Colon (tissue), 2 donors: ENCODE measurements around the gene NDNF.

ENCODE experiments used
- FAIRE-seq: peaks from 2 replicates; lab custom pipeline; 2012; peaks lifted over from hg19 to GRCh38; lab: Jason Lieb, UNC
- donor health status: control.
- donor health status: control.

The NDNF gene, protein sequence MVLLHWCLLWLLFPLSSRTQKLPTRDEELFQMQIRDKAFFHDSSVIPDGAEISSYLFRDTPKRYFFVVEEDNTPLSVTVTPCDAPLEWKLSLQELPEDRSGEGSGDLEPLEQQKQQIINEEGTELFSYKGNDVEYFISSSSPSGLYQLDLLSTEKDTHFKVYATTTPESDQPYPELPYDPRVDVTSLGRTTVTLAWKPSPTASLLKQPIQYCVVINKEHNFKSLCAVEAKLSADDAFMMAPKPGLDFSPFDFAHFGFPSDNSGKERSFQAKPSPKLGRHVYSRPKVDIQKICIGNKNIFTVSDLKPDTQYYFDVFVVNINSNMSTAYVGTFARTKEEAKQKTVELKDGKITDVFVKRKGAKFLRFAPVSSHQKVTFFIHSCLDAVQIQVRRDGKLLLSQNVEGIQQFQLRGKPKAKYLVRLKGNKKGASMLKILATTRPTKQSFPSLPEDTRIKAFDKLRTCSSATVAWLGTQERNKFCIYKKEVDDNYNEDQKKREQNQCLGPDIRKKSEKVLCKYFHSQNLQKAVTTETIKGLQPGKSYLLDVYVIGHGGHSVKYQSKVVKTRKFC

DNA sequence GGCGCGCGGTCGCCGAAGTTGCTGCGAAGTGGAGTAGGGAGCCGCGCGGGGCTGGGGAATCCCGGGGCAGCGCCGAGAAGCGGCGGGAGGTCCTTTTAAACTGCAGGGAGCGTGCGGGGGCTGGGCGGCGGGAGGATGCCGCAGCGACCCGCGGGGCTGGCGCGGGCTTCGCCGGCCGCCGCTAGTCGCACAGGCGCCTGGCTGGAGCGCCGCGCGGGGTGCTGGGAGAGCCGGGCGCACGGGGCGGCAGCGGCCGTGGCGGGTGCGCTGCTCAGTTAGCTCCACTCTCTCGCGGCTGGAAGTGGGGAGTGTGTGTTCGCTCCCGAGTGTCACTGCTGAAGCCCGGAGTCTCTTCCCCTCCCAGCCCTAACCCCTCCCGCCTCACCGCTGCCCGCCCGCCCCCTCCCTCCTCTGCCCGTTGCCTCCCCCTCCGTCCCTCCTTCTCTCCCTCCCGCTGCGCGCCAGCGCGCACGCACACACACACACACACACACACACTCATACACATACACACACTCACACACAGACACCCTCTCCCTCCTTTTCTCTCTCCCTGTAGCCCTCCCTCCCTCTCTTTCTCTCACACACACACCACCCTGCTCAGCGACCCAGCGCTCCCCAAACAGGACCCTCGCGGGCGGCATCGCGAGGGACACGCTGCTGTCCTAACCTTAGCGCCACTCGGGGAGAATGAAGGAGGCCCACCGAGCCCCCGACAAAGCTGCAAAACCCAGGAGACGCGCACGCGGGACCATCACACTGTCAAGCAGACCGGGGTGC, at the start of gene NDNF:
Gene NDNF, minus strand, starts transcription at position 312 of the 780 bp plus-strand sequence. CDS start 26,698 bp downstream, outside the sequence.
- FAIRE-seq: no peak

DNA sequence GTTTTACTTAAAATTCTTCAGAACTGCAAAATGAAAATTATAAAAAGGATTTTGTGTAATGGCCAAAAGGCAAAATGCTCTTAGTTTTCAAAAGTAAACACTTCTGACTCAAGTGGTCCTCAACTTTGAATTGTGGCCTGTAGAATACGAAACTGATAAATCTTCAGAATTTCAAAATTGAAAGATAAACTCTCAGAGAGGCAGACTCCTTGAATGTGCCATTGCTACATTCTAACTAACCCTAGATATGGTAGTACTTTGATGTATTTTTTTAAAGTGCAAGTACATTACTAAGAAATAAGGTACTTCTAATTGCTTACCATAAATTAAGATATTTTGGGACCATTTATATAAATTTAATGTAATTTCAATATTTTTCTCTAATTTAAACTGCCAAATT, 47.4 kb upstream of the NDNF start:
- FAIRE-seq: peak; percentile 10

DNA sequence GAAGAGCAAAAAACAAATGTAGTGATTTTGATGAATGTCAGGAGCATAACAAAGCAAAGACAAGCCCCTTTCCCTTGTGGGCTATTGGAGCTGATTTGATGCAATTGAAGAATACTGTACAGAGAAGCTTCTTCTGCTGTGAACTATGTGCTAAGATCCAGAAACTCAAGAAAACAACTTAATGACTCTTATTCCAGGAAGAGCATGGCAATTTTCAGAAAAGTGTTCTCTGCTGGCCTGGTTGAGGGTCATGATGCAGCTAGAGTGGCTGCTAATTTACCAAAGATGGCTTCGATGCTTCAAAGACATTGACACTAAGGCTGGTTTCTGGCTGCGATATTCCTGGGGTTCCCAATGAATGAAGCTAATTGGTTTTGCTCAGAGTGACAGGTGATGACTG, 46.0 kb upstream of the NDNF start:
- no peak for FAIRE-seq

DNA sequence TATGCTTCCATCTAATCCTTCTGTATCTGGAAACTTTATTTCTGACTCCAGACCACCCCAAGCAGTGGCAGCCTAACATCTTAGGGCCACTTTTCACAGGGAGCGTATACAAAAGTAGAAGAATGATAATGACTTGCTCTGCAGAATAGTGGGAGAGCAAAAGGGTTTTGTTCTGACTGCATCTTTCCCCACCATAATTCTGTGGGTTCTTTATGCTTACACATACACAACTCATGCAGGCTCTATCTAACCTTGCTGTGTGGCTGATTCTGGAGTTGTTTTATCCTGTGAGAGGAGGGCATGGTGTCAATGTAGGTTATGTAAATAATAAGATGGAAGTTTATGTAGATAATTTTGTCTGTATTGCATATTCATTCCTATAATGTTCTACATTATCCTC, 42.4 kb upstream of the NDNF start:
- peak; percentile 51 for FAIRE-seq

DNA sequence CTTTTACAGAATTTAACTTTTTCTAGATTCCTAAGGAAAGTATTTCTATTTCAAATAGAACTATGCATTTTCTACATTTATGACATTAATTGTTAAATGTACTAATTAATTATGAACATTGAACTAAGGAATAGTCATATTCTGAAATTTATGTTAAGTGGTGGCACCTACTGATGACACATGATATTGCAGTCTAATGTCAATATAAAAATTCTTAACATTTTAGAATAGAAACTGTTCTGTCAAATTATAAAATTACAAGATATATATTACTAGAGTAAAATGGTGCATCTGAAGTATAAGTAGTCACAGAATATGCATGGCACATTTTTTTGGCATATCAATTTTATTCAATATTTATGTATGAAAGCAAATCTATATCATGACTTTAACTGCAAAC, 40.2 kb upstream of the NDNF start:
- FAIRE-seq: no peak

DNA sequence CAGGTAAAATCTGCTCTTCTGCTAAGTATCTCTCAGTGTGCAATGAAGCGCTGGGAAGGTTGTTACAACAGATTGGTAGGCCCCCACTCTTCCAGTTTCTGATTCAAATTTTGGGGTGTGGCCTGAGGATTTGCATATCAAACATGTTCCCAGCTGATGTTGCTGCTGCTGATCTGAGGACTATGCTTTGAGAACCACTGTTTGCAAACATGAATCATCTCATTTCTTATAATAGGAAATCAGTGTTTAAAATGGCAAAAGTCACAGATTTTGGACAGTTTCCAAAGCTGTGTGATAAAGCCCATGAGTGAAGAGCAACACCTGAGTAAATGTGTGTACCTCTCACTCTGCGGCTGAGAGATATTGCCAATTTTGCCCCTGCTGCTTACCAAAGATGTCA, 36.2 kb upstream of the NDNF start:
- no peak for FAIRE-seq

DNA sequence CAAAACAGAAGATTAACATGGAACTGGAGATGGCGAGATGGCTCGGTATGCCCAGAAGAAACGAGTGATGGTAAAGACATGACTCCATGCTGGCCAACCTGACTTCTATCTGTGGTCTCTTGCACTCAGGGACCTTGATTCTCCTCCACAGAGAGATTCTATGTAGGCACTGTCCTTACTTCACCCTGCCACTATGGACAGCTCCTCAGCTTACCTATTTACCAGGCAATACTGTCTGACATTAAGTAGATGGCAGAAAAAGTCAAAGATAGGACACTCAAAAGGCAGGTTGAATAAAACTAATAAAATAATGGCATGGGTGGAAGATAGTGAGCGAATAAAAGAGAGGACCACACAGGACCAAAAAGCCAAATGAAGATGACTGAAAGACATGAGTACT, 35.2 kb upstream of the NDNF start:
- FAIRE-seq: no peak

DNA sequence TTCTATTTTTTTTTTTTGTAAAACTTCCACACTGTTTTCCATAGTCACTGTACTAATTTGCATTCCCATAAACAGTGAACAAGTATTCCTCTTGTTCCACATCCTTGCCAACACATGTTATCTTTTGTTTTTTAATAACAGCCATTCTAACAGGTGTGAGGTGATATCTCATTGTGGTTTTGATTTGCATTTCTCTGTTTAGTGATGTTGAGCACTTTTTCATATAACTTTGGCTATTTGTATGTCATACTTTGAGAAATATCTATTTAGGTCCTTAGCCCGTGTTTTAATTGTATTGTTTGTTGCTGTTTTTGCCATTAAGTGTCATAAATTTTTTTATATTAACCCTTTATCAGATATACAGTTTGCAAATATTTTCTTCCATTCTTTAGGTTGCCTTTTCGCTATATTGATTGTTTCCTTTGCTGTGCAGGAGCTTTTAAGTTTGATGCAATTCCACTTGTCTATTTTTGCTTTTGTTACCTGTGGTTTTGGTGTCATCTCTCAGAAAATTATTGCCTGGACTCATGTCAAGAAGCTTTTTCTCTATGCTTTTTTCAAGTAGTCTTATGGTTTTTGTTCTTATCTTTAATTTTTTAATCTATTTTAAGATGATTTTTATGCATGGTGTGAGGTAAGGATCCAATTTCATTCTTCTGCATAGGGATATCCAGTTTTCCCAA, 27.9 kb upstream of the NDNF start:
- FAIRE-seq: no peak

DNA sequence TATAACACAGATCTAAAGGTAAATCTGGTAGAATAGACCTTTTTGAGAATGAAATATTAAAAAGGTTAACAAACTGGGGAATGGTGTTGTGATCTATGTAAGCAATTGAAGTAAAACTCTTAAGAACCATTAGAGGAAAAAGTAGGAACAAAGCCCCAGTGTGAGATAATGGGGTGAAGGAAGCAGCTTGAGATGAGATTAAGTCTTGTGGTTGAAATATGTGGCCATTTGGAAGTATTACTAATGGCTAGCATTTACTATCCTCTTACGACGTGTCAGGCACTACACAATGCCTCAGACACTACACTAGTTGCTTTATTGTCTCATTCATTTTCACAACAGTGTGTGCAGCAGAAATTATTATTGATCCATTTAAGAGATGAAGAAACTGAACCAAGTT, 25.9 kb upstream of the NDNF start:
- FAIRE-seq: no peak

DNA sequence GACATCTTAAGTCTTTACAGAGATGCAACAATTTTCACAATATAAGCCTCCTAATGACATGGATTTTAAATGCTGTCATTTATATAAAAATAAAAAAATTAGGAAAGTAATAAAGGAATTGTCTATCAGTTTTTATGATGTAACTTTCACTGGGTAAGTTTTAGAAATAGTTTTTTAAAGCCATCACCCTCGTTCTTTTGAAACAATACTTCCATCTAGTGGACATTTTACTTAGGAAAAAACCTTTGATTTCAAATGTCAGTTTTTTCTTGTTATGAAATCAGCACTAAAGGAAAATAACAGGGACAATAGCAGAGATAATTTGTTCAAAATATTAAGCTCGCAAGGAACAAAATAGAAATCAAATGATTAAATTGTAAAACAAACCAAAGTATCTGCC, 24.3 kb upstream of the NDNF start:
- peak; percentile 88 for FAIRE-seq

DNA sequence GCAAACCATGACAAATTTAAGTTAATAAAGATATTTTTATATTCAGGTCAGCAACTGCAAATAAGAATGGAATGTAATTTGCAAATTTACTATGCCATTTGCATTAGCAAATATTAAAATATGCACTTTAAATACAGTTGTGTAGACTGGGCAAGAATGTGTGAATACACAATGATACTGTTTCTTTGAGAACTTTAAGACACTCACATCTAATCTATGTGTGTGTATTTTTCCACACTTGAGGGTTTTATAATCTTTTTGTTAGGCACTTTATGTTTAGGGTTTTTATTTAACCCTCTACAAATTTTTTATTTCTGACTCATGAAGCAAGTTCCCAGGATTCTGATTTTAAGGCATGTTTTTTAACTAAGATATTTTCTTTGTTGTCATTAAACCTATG, 23.9 kb upstream of the NDNF start:
- FAIRE-seq: peak; percentile 31

DNA sequence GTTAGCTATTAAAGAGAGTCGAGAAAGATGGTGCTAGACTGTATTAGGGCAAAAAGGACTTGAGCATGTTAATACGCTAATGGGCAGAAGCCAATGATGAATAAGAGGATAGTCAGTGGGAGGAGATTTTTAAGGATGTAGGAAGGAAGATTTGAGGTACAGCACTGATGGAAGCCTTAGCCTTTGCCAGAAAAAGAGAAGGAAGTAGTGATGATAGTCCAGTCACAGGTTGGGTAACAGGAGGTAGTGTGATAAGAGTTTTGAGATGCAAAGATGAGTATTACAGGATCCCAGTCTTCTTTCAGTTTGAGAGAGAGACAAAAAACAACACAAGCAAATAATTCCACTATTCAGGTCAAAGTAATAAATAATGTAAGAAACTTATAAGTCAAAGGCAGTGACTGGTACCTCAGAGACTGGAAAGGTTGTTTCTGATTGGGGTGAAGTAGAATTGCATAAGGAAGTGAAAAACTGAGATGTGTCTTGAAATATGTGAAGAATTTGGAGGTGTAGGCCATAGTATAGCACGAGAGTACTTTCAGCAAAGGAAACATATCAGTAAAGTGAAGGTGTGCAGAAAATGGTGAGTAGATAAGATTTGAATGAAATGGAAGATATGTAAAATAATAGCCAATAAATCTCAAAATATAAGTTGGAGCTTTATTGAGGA, 22.1 kb upstream of the NDNF start:
- FAIRE-seq: no peak

DNA sequence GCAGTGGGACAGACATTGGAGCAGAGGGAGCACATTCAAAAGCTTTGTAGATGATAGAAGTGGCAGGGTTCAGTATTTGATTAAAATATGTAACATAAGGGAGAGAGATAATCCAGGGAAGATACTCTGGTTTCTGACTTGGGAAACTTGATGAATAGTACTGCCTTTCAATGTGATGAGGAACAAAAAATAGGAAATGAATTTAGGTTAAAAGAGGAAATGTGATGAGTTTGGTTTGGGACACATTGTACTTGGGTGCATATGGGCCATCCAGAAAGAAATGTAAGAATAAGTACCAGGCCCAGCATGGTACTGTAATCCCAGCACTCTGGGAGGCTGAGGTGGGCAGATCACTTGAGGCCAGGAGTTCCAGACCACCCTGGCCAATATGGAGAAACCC, 20.9 kb upstream of the NDNF start:
- no peak for FAIRE-seq

DNA sequence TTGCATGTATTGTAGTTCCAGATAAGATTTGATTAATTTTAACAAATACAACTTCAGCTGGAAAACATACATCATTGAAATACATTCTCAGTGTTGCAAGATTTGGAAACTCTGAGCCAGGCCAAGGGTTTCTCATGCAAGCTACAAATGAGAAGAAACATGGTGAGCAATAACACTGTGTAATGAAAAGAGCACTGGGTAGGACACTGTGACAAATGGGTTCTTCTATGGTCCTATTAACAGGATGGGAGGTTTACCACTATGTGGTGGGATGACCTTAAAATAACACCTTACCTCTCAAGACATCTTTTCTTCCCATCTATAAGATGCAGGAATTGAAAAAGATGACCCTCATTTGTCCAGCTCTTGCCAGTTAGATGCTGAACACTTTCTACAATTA, 19.6 kb upstream of the NDNF start:
- FAIRE-seq: no peak

DNA sequence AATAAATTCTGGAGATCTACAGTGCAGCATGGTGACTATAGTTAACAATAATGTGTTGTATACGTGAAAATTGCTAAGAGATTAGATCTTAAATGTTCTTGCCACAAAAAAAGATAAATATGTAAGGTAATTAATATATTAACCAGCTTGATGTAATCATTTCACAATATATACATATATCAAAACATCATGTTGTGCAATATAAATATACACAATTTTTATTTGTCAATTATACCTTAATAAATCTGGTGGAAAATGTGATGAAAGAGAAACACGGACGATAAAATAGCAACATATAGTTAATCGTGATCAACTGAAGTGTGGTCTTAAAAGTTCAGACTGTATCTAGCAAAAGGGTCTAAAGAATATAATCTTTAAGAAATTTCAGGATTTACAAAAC, 16.5 kb upstream of the NDNF start:
- peak; percentile 5 for FAIRE-seq

DNA sequence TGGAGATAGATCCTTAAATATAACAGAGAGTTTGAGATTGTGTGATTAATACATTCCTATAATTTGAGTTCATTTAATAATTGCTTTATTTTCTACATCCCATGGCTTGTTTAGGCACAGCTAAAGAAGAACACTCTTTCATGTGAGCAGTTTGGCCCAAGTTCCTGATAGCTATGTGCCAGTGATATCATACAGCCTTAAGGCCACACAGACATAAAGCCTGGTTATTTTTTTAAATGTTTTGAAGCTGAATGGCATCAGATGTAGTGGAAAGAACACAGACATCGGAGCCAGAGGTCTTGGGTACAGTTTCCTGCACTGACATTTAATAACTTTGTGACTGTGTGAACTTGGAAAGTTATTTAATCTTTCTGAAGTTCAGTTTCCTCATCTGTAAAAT, 7.0 kb upstream of the NDNF start:
- no peak for FAIRE-seq

DNA sequence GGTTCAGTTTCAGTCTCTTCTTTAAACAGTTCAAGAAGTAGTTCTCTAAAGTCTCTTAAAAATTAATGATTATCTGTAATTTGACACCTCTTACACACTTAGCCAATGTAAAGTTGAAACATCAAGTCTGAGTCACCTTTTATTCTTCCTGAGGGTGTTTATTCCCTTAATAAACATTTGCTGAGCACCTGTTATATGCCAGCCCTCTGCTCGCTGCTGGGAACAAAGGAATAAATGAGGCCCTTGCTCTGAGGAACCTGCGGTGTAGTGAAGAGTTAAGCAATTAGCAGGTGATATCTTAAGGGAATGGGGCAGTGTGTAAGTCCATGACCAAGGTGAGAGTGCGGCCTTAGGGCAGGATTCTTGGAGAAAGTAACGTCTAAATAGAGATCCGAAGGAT, 5.2 kb upstream of the NDNF start:
- FAIRE-seq: no peak

DNA sequence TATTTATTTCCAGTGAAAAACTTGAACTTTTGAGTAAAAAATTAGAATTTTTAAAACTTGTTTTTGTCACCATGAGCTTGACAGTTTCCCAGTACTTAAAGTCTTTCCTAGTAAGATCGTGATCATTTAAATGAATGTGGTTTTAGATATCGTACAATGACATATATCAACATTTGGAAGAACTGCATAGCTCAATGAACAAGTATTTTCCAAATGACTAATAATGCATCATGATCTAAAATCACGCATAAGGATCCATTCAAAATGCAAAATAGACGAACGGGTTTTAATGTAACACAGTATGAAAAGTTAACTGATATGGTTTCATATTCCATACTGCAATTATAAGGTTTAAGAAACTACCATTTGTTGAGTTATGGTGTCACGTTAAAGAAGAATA, 4.1 kb upstream of the NDNF start:
- no peak for FAIRE-seq

DNA sequence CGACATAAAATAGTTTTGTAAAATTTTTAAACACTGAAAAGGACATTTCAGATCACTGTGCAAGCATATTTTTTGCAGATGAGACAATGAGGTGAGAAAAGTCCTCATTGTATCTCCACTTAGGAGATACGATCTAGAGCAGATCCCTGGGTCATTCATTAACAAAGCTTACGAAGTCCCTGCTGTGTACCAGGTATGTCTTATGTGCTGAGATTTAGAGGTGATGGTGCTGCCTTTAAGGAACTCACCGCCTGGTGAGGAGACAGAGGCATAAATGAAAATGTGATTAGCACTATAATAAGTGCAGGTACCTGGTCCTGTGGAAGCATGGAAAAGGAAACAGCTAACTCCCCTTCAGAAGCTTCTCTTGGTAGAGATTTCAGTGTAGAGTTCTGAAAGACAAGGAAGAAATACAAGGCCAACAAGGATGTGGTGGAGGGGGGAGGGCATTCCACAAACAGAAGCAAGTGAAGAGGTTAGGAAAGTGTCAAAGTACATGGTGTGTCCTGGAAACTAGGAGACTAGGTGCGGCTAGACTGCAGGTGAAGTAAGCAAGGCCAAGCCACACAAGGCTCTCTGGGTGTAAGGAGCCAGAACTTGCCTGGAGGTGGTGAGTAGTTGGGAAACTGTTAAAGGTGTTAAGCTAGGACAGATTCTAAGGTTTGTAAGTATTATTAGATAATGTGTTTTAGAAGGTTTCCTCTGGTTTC, 1.5 kb upstream of the NDNF start:
- no peak for FAIRE-seq

DNA sequence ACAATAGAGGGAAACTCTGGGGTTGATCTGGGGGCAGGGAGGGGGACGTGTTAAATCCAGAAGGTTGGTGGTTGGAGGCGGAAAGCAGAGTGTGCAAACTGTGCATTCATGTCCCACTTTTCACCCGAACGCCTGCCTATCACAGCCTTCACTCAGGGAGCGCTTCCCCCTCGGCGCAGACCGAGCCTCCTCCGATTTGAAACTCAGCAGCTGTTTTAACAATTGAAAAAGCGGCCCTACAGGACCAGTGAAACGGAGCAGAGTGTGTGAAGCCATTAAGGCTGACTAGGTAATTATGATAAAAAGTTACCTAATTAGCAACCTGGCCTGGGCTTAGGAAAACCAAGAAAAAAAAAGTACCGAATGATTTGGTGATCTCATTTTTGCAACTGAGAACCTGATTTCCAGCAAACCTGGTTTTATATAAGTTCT, 685 bp upstream of the NDNF start:
- FAIRE-seq: no peak

DNA sequence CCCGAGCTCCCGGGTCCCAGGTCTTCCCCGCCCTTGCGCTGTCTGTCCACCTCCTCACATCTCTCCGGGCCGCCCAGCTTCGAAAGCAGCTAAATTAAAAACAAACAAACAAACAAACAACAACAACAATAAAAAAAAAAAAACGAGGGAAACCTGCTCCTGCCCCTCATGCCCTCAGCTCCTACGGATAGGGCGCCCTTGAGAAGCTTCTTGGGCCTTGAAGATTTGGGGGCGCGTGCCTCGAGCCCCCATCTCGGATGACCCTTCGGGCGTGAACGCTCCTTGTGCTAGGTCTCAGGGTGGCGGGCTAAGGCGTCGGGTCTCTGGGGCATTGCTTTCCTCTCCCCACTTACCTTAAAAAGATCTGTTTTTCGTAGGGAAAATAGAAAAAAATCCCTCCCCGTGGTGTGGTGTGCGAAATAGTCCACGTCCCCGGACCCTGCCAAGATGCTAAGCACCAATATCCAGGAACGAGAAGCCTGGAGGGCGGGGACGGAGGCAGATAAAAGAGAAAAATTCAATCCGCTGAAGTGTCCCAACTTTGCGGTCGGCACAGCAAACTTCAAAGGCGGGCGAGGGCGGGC, 603 bp downstream of the NDNF start:
- no peak for FAIRE-seq
